Chondrocyte (in vitro differentiated cells): ENCODE data around the gene BAIAP2L1. TPM values are rescaled to one million over a fixed set of nuclear protein-coding genes. Genes with fewer than 3 reads are reported as not detected.

Source experiments
- DNase-seq: peaks from one replicate; pipeline ENCODE4 v3.0.0; 2021; ENCODE audit warnings: mixed read lengths, low spot score
- H3K27ac Mint-ChIP-seq: one replicate; pipeline ENCODE4 v1.8.0; 2021; ENCODE audit warnings: mild to moderate bottlenecking, moderate library complexity, mixed read lengths; ENCODE audit not compliant: unreplicated experiment
- H3K27me3 Mint-ChIP-seq: 2 replicates; pipeline ENCODE4 v1.8.0; 2021; ENCODE audit warnings: low read depth, mixed read lengths
- H3K36me3 Mint-ChIP-seq: 2 replicates; pipeline ENCODE4 v1.8.0; 2021; ENCODE audit warnings: low read depth, mixed read lengths
- H3K4me1 Mint-ChIP-seq: 2 replicates; pipeline ENCODE4 v1.8.0; 2021; ENCODE audit warnings: low read depth, mild to moderate bottlenecking, mixed read lengths
- H3K4me3 Mint-ChIP-seq: one replicate; pipeline ENCODE4 v1.8.0; 2021; ENCODE audit warnings: mild to moderate bottlenecking, moderate library complexity, mixed read lengths; ENCODE audit not compliant: unreplicated experiment
- H3K9me3 Mint-ChIP-seq: 2 replicates; pipeline ENCODE4 v1.8.0; 2021; ENCODE audit warnings: low read depth, mixed read lengths
- total RNA-seq: library from RNA; stranded (reverse); gene quantifications from 3 replicates; pipeline ENCODE4 v1.2.1, GENCODE V29; 2021
- TF ChIP-seq, protein P1 (sequence below): fragments of 200-600 bp; sonication (generic); IDR thresholded peaks from 2 replicates; pipeline ENCODE4 v1.5.0; 2021; ENCODE audit warnings: antibody characterized with exemption, mild to moderate bottlenecking, moderate library complexity

BAIAP2L1 gene
- total RNA-seq, 1 donor from 2014 or later = 12.4 TPM

DNA sequence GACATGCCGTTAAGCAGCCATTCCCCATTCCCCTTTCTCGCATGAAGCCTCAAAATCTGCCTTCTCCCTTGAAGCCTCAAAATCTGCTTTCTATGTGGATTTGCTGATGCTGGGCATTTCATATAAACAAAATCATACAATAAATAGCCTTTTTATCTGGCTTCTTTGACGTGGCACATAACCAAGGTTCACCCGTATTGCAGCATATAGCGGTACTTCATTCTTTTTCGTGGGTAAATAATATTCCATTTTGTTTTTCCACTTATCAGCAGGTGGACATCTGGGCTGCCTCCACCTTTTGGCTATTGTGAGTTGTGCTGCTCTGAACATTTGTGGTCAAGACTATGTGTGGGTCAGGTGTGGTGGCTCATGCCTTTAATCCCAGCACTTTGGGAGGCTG lies 62.4 kb downstream of the BAIAP2L1 start:
- Mint-ChIP-seq H3K9me3 (peaks cover 3% of the 10 kb centered on the region), H3K27ac (no peak overlapping the region), H3K4me3 (no peak overlapping the region), H3K27me3 (no peaks in the 10 kb centered on the region), H3K36me3 (peaks cover 2% of the 10 kb centered on the region), H3K4me1 (peaks cover 15% of the 10 kb centered on the region)
- TF ChIP-seq, protein P1, sequence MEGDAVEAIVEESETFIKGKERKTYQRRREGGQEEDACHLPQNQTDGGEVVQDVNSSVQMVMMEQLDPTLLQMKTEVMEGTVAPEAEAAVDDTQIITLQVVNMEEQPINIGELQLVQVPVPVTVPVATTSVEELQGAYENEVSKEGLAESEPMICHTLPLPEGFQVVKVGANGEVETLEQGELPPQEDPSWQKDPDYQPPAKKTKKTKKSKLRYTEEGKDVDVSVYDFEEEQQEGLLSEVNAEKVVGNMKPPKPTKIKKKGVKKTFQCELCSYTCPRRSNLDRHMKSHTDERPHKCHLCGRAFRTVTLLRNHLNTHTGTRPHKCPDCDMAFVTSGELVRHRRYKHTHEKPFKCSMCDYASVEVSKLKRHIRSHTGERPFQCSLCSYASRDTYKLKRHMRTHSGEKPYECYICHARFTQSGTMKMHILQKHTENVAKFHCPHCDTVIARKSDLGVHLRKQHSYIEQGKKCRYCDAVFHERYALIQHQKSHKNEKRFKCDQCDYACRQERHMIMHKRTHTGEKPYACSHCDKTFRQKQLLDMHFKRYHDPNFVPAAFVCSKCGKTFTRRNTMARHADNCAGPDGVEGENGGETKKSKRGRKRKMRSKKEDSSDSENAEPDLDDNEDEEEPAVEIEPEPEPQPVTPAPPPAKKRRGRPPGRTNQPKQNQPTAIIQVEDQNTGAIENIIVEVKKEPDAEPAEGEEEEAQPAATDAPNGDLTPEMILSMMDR = no peak
- no peak for DNase-seq

- Mint-ChIP-seq H3K36me3 (peaks cover 5% of the 10 kb centered on the region), H3K27me3 (no peaks in the 10 kb centered on the region), H3K9me3 (peaks cover 14% of the 10 kb centered on the region), H3K4me1 (peaks cover 13% of the 10 kb centered on the region), H3K4me3 (no peak overlapping the region), H3K27ac (no peak overlapping the region)
- DNase-seq = peak; percentile 54
- TF ChIP-seq, protein P1 = no peak
Observed at GRCh38 chr7:98335411-98335977, 65.4 kb downstream of the BAIAP2L1 start.

- TF ChIP-seq, protein P1 = no peak
- H3K4me1 Mint-ChIP-seq = peaks cover 22% of the 10 kb centered on the region
- no peak overlapping the region for H3K27ac Mint-ChIP-seq
- peaks cover 15% of the 10 kb centered on the region for H3K9me3 Mint-ChIP-seq
- no peak for DNase-seq
- no peak overlapping the region for H3K4me3 Mint-ChIP-seq
- H3K27me3 Mint-ChIP-seq = no peaks in the 10 kb centered on the region
- peaks cover 7% of the 10 kb centered on the region for H3K36me3 Mint-ChIP-seq
Observed at GRCh38 chr7:98334081-98334480, 66.8 kb downstream of the BAIAP2L1 start.

- no peak for DNase-seq
- Mint-ChIP-seq H3K9me3 (peaks cover 14% of the 10 kb centered on the region), H3K27me3 (no peaks in the 10 kb centered on the region)
Observed at GRCh38 chr7:98330926-98331529, 69.9 kb downstream of the BAIAP2L1 start.

DNA sequence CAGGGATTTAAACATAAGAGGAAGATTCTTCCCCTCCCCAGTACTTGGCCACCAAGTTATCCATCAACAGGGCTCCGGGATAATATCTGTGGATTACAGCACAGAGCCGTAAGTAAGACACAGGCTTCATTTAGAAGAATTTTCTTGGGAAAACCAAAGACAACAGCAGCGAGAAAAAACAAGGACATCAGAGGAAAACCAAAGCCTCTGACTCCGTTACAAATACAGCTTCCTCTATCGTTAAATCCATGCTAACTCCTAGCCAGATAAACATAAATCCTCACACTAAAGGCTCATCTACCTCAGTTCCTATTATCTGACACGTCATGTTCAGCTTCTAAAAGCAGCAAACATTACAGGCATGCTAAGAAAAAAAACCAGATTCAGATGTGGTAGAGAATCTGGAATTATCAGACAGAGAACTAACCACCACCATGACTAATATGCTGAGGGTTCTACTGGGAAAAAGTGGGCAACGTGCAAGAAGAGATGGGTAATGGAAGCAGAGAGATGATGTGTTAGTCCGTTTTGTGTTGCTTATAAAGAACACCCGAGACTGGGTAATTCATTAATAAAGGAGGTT lies 71.0 kb downstream of the BAIAP2L1 start:
- Mint-ChIP-seq H3K4me1 (peaks cover 32% of the 10 kb centered on the region), H3K4me3 (no peak overlapping the region), H3K27ac (peak overlapping the region; percentile 89), H3K36me3 (peaks cover 6% of the 10 kb centered on the region), H3K27me3 (no peaks in the 10 kb centered on the region), H3K9me3 (peaks cover 14% of the 10 kb centered on the region)
- DNase-seq = no peak
- TF ChIP-seq, protein P1 = no peak

More at GRCh38 chr7:98330926-98331529, 69.9 kb downstream of the BAIAP2L1 start:
- Mint-ChIP-seq H3K4me3 (no peak overlapping the region), H3K36me3 (peaks cover 7% of the 10 kb centered on the region), H3K27ac (peak overlapping the region; percentile 60), H3K4me1 (peaks cover 32% of the 10 kb centered on the region)
- TF ChIP-seq, protein P1 = no peak
